ENCODE measurements around the gene XPO4.

GRCh38 chr13:20825477-20825875 is 77.1 kb downstream of the XPO4 start:
- TF ChIP-seq, protein P1, sequence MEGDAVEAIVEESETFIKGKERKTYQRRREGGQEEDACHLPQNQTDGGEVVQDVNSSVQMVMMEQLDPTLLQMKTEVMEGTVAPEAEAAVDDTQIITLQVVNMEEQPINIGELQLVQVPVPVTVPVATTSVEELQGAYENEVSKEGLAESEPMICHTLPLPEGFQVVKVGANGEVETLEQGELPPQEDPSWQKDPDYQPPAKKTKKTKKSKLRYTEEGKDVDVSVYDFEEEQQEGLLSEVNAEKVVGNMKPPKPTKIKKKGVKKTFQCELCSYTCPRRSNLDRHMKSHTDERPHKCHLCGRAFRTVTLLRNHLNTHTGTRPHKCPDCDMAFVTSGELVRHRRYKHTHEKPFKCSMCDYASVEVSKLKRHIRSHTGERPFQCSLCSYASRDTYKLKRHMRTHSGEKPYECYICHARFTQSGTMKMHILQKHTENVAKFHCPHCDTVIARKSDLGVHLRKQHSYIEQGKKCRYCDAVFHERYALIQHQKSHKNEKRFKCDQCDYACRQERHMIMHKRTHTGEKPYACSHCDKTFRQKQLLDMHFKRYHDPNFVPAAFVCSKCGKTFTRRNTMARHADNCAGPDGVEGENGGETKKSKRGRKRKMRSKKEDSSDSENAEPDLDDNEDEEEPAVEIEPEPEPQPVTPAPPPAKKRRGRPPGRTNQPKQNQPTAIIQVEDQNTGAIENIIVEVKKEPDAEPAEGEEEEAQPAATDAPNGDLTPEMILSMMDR (IDR thresholded peaks at IDR 0.05; ENCODE audit: insufficient read depth, low read length) = no peak
- TF ChIP-seq POLR2AphosphoS5 (IDR thresholded peaks at IDR 0.05; ENCODE audit: low read depth) = no peak
- TF ChIP-seq, protein P2, sequence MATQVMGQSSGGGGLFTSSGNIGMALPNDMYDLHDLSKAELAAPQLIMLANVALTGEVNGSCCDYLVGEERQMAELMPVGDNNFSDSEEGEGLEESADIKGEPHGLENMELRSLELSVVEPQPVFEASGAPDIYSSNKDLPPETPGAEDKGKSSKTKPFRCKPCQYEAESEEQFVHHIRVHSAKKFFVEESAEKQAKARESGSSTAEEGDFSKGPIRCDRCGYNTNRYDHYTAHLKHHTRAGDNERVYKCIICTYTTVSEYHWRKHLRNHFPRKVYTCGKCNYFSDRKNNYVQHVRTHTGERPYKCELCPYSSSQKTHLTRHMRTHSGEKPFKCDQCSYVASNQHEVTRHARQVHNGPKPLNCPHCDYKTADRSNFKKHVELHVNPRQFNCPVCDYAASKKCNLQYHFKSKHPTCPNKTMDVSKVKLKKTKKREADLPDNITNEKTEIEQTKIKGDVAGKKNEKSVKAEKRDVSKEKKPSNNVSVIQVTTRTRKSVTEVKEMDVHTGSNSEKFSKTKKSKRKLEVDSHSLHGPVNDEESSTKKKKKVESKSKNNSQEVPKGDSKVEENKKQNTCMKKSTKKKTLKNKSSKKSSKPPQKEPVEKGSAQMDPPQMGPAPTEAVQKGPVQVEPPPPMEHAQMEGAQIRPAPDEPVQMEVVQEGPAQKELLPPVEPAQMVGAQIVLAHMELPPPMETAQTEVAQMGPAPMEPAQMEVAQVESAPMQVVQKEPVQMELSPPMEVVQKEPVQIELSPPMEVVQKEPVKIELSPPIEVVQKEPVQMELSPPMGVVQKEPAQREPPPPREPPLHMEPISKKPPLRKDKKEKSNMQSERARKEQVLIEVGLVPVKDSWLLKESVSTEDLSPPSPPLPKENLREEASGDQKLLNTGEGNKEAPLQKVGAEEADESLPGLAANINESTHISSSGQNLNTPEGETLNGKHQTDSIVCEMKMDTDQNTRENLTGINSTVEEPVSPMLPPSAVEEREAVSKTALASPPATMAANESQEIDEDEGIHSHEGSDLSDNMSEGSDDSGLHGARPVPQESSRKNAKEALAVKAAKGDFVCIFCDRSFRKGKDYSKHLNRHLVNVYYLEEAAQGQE (IDR thresholded peaks at IDR 0.05; ENCODE audit: insufficient replicate concordance, low read depth) = no peak
- TF ChIP-seq GABPA (IDR thresholded peaks at IDR 0.05; ENCODE audit: low read depth) = no peak
